Activated CD8-positive, alpha-beta memory T cell treated with anti-CD3 and anti-CD28 coated beads, Interleukin-2, amount 50 U/mL, for 24 hours (primary cell): ENCODE data around the gene KCNE3.
"Not testable (repeated sequence)": the region's sequence is repeated elsewhere in the genome, so short reads cannot be mapped to it uniquely, and the experiment has no call there.

Experiments used
- DNase-seq: peaks from one replicate; pipeline ENCODE4 v3.0.0-alpha.2; 2020; ENCODE audit errors: extremely low read depth

The KCNE3 gene

GRCh38 chr11:74443071-74443864 is 24.1 kb downstream of the KCNE3 start:
- DNase-seq: no peak

DNA sequence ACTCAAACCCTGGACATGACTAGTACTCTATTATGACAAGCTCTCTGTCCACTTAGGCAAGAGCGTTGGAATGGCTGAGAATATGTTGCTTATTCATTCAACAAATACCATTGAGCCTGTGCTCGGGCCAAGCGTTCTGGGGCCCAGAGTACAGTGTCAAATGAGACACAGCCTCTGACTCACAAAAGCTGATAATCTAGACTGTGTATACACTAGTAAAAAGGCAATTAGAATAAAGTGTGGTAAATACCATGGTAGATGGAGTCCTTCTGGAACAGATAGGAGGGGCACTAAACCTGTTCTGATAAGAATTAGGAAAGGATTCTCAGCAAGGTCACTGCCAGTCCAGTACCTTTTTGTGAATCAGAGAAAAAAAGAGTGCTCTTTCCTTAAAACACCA is 24.7 kb downstream of the KCNE3 start:
- no peak for DNase-seq

GRCh38 chr11:74438681-74439080 is 28.7 kb downstream of the KCNE3 start:
- no peak for DNase-seq

DNA sequence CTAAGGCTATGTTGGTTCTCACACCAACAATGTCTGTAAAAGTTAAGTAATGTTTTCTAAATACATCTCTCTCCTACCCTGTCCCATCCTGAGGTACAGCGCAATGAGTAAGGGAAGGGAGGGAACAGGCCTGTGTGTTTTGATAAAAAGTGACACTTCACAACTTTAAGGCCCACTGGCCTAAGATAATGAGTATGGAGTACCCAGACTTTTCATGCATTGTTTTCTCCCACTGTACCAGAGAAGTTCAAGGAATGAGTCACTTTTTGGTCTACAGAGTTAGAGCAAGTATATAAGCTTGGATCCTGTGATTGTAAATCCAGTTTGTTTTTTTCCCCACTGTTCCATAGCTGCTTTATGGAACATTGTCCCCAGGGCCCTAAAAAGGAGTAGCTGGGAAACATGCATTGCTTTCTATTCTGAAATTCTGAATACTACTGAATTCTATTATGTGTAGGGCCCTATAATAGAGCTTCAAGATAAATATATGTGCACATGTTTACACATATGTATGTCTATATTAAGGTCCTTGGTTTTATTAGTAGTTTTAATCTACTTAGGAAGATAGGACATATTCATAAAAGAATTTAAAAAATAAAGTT is 29.8 kb downstream of the KCNE3 start:
- no peak for DNase-seq

GRCh38 chr11:74434528-74434927 is 32.8 kb downstream of the KCNE3 start:
- no peak for DNase-seq

- no peak for DNase-seq
These were observed 38.1 kb downstream of the KCNE3 start for GRCh38 chr11:74429205-74429604.

- DNase-seq: no peak
These were observed 39.9 kb downstream of the KCNE3 start for GRCh38 chr11:74427384-74427886.

DNA sequence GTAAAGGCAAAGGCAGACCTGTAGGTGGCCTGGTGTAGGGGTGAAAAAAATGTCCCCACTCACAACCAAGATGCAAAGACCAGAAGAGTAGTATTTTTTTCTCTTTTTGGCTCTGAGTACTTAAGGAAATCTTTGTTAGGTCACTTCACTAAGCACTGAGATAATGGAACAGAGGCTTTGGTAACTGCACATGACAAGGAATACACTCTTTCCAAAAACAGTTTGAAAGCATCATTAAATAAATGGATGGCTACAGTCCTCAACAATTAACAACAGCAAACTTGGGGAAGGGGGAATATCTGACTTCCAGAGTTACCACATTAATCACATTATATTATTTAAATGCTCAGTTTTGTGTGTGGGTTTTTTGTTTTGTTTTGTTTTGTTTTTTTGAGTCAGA is 42.2 kb downstream of the KCNE3 start:
- no peak for DNase-seq

- DNase-seq: no peak
These were observed 48.8 kb downstream of the KCNE3 start for GRCh38 chr11:74418509-74418895.

GRCh38 chr11:74417860-74418508 is 49.4 kb downstream of the KCNE3 start:
- DNase-seq: no peak

DNA sequence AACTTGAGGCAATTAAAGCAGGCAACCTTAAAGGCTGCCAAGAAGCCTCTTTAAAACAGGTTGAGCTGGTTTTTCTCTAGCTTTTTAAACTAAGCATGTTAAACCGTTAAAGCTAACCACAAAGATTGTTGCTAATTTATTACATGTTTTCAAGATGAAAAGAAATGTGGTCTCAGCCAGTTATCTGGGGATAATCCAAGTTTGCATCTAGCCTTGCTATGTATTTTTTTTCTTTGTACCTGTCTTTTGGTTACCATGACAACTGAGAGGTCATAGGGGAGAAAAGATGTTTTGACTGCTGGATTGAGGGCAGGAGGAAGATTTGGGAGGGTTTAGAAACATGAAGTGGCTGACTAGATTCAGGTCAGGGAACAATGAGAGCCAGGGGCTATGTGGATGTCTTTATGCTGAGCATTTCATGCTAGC is 50.0 kb downstream of the KCNE3 start:
- no peak for DNase-seq

GRCh38 chr11:74416974-74417373 is 50.4 kb downstream of the KCNE3 start:
- DNase-seq: not testable (repeated sequence)

DNA sequence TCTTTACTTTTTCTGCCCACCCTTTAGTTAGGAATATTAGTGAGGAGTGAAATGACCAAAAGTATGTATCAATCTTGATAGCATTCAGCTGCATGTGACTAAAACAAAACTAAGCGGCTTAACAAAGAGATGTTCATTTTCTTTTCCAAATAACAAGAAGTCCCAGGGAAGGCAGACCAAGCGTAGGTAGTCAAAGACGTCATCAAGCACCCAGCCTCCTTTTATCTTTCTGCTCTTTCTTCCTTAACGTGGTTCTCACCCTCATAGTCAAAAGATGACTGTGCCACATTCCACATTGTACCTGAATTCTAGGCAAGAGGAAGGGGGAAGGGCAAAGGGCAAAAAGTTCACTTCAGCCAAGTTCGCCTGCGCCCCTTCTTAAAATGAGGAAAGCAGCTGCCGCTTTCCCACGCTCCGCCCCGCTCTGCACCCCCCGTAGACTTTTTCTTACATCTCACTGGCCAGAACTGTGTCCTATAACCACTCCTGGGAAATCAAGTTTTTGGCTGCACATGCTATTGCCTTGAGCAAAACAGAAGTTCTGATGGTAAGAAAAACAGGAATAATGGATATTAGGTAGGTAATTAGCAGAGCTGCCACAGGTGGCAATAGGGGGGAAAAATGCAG is 54.5 kb downstream of the KCNE3 start:
- no peak for DNase-seq

DNA sequence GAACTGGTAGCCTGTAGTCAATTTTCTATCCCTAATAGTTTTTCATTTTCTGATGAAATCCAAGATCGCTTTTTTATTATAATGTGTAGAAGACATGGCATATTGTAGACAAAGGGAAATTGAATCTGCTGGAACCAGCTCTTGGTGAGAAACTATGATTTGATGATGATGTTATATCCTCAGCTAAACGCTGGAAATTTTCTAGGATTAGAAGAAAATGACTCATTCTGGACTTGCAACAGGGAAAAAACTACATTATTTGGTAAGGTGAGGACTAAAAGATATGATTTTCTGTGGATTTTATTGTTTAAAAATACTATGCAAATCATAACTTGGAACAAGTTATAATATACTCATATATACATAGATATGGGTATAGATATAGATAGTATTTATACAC is 55.0 kb downstream of the KCNE3 start:
- no peak for DNase-seq

GRCh38 chr11:74409633-74410032 is 57.7 kb downstream of the KCNE3 start:
- no peak for DNase-seq
